Tibial artery (tissue), 4 donors: ENCODE measurements around the gene CTDNEP1.

Experiments
- DNase-seq, 2 donors: peaks; one replicate each; pipeline ENCODE4 v3.0.0-alpha.2; 2019
- H3K27ac ChIP-seq, 2 donors: fragments of 200-600 bp; sonication (generic) in 1 of 2; 1 replicate in 1 of 2; 2 replicates in 1 of 2; pipeline ENCODE4 v1.5.1; 2018 to 2019; ENCODE audit warnings: mild to moderate bottlenecking in 1 of 2
- H3K27me3 ChIP-seq, 2 donors: fragments of 200-600 bp; sonication (generic) in 1 of 2; one replicate each; pipeline versions ENCODE4 v1.5.1 to v1.6.0; 2016 to 2019
- H3K36me3 ChIP-seq, 3 donors: fragments of 200-600 bp; sonication (generic) in 2 of 3; one replicate each; pipeline ENCODE4 v1.5.1; 2016 to 2019; ENCODE audit warnings: mild to moderate bottlenecking in 2 of 3
- H3K4me1 ChIP-seq, 4 donors: fragments of 200-600 bp; sonication (generic) in 2 of 4; 1 replicate in 3 of 4; 2 replicates in 1 of 4; pipeline ENCODE4 v1.5.1; 2016 to 2019
- H3K4me3 ChIP-seq, 2 donors: fragments of 200-600 bp; sonication (generic) in 1 of 2; 1 replicate in 1 of 2; 2 replicates in 1 of 2; pipeline ENCODE4 v1.5.1; 2018 to 2019; ENCODE audit warnings: mild to moderate bottlenecking in 2 of 2
- H3K9me3 ChIP-seq, 3 donors: fragments of 200-600 bp; sonication (generic) in 1 of 3; one replicate each; pipeline ENCODE4 v1.5.1; 2016 to 2019
- CTCF ChIP-seq, 2 experiments: fragments of 200-600 bp in 1 of 2; fragments of 450-650 bp in 1 of 2; IDR thresholded peaks; one replicate each; pipeline ENCODE4 v1.5.1; 2017 to 2019; ENCODE audit warnings: antibody characterized with exemption in 2 of 2, mild to moderate bottlenecking in 1 of 2, moderate library complexity in 1 of 2
- intact Hi-C: fragments of 100-400 bp; cut with DNase I; formaldehyde crosslinking; loops from one replicate; pipeline ENCODE4 v1.15.0; 2023; ENCODE audit warnings: low total_unique reads

The CTDNEP1 gene

GRCh38 chr17:7226721-7227710, 24.5 kb downstream of the CTDNEP1 start:
- TF ChIP-seq CTCF (IDR thresholded peaks at IDR 0.05) = no peak
- H3K27me3 ChIP-seq = no peaks in the 10 kb centered on the region
- no peak overlapping the region for H3K4me3 ChIP-seq
- peaks cover 54 to 87% (median 82%) of the 10 kb centered on the region in 3 donors for H3K36me3 ChIP-seq
- intact Hi-C loops = no loop called here
- peaks cover 0 to 16% (median 3%) of the 10 kb centered on the region in 4 donors for H3K4me1 ChIP-seq
- H3K27ac ChIP-seq = no peak overlapping the region
- DNase-seq = no peak
- H3K9me3 ChIP-seq = no peaks in the 10 kb centered on the region

GRCh38 chr17:7225711-7226331, 25.7 kb downstream of the CTDNEP1 start:
- Histone ChIP-seq H3K27ac (no peak overlapping the region), H3K36me3 (peaks cover 54 to 98% (median 82%) of the 10 kb centered on the region in 3 donors), H3K4me1 (peaks cover 0 to 17% (median 9%) of the 10 kb centered on the region in 4 donors), H3K27me3 (no peaks in the 10 kb centered on the region), H3K4me3 (no peak overlapping the region), H3K9me3 (no peaks in the 10 kb centered on the region)
- TF ChIP-seq CTCF (IDR thresholded peaks at IDR 0.05) = no peak
- no peak for DNase-seq
- intact Hi-C loops = no loop called here

- no peak overlapping the region for H3K4me3 ChIP-seq
- no peak overlapping the region for H3K27ac ChIP-seq
- no peaks in the 10 kb centered on the region for H3K27me3 ChIP-seq
- peaks cover 0 to 25% (median 15%) of the 10 kb centered on the region in 4 donors for H3K4me1 ChIP-seq
- no peaks in the 10 kb centered on the region for H3K9me3 ChIP-seq
- H3K36me3 ChIP-seq = peaks cover 47 to 88% (median 72%) of the 10 kb centered on the region in 3 donors
- DNase-seq = no peak
- intact Hi-C loops = no loop called here
- TF ChIP-seq CTCF (IDR thresholded peaks at IDR 0.05) = no peak
Measured at GRCh38 chr17:7224661-7225111, 26.8 kb downstream of the CTDNEP1 start.

- TF ChIP-seq CTCF (IDR thresholded peaks at IDR 0.05) = no peak
- Histone ChIP-seq H3K9me3 (no peaks in the 10 kb centered on the region), H3K4me1 (peaks cover 0 to 30% (median 20%) of the 10 kb centered on the region in 4 donors), H3K36me3 (peaks cover 43 to 82% (median 66%) of the 10 kb centered on the region in 3 donors), H3K27ac (no peak overlapping the region), H3K27me3 (no peaks in the 10 kb centered on the region), H3K4me3 (no peak overlapping the region)
- no peak for DNase-seq
- intact Hi-C loops = no loop called here
Measured at GRCh38 chr17:7224110-7224509, 27.4 kb downstream of the CTDNEP1 start.

GRCh38 chr17:7223375-7223774, 28.2 kb downstream of the CTDNEP1 start:
- Histone ChIP-seq H3K4me1 (peaks cover 0 to 32% (median 23%) of the 10 kb centered on the region in 4 donors), H3K27ac (no peak overlapping the region), H3K27me3 (no peaks in the 10 kb centered on the region), H3K9me3 (no peaks in the 10 kb centered on the region), H3K4me3 (no peak overlapping the region), H3K36me3 (peaks cover 35 to 75% (median 59%) of the 10 kb centered on the region in 3 donors)
- TF ChIP-seq CTCF (IDR thresholded peaks at IDR 0.05) = no peak
- intact Hi-C loops = no loop called here
- DNase-seq = no peak
